ENCODE results near the gene BORCS6.

Gene BORCS6

GRCh38 chr17:8161289-8162232 lies 28.4 kb downstream of the BORCS6 start:
- TF ChIP-seq CTCF (conservative IDR thresholded peaks at IDR 0.05; ENCODE audit: control insufficient read depth, insufficient read depth, low read depth, low read length), result no peak
- DNase-seq (ENCODE audit: low read depth), result no peak
- peak overlapping the region; percentile 83 for H3K4me3 ChIP-seq (ENCODE audit: control insufficient read depth, low read depth, low read length)

- no peak for DNase-seq (ENCODE audit: low read depth)
- no peak for TF ChIP-seq CTCF (conservative IDR thresholded peaks at IDR 0.05; ENCODE audit: control insufficient read depth, insufficient read depth, low read depth, low read length)
- H3K4me3 ChIP-seq (ENCODE audit: control insufficient read depth, low read depth, low read length), result no peak overlapping the region
Measured at GRCh38 chr17:8160741-8161221, 29.2 kb downstream of the BORCS6 start.

GRCh38 chr17:8160224-8160577 lies 29.8 kb downstream of the BORCS6 start:
- TF ChIP-seq CTCF (conservative IDR thresholded peaks at IDR 0.05; ENCODE audit: control insufficient read depth, insufficient read depth, low read depth, low read length), result no peak
- H3K4me3 ChIP-seq (ENCODE audit: control insufficient read depth, low read depth, low read length), result no peak overlapping the region
- DNase-seq (ENCODE audit: low read depth), result no peak

- H3K4me3 ChIP-seq (ENCODE audit: control insufficient read depth, low read depth, low read length), result no peak overlapping the region
- TF ChIP-seq CTCF (conservative IDR thresholded peaks at IDR 0.05; ENCODE audit: control insufficient read depth, insufficient read depth, low read depth, low read length), result no peak
- no peak for DNase-seq (ENCODE audit: low read depth)
Measured at GRCh38 chr17:8159459-8160223, 30.3 kb downstream of the BORCS6 start.

- TF ChIP-seq CTCF (conservative IDR thresholded peaks at IDR 0.05; ENCODE audit: control insufficient read depth, insufficient read depth, low read depth, low read length), result no peak
- H3K4me3 ChIP-seq (ENCODE audit: control insufficient read depth, low read depth, low read length), result no peak overlapping the region
- no peak for DNase-seq (ENCODE audit: low read depth)
Measured at GRCh38 chr17:8159032-8159400, 31.0 kb downstream of the BORCS6 start.

- TF ChIP-seq CTCF (conservative IDR thresholded peaks at IDR 0.05; ENCODE audit: control insufficient read depth, insufficient read depth, low read depth, low read length), result peak; percentile 89
- DNase-seq (ENCODE audit: low read depth), result peak; percentile 92
- H3K4me3 ChIP-seq (ENCODE audit: control insufficient read depth, low read depth, low read length), result no peak overlapping the region
Measured at GRCh38 chr17:8158267-8159031, 31.5 kb downstream of the BORCS6 start.

Data from fibroblast of mammary gland (primary cell).